ENCODE data around the gene KNDC1.

DNA sequence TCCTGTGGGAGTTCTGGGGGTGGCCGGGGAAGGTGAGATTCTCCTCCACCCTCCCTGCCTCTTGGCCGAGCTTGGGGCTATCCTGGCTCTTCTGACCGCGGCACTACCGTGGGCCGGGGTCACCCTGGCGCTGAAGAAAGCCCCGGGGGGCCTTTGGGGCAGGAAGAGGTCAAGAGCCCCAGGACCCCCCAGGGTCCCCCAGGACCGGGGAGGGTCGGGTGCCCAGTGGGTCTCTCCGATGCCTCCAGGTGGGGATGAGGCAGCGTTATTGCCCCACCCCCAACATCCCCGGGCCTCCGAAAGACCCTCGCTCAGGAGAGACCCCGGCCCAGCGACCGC is 439 bp upstream of the KNDC1 start:
- TF ChIP-seq, protein P1, sequence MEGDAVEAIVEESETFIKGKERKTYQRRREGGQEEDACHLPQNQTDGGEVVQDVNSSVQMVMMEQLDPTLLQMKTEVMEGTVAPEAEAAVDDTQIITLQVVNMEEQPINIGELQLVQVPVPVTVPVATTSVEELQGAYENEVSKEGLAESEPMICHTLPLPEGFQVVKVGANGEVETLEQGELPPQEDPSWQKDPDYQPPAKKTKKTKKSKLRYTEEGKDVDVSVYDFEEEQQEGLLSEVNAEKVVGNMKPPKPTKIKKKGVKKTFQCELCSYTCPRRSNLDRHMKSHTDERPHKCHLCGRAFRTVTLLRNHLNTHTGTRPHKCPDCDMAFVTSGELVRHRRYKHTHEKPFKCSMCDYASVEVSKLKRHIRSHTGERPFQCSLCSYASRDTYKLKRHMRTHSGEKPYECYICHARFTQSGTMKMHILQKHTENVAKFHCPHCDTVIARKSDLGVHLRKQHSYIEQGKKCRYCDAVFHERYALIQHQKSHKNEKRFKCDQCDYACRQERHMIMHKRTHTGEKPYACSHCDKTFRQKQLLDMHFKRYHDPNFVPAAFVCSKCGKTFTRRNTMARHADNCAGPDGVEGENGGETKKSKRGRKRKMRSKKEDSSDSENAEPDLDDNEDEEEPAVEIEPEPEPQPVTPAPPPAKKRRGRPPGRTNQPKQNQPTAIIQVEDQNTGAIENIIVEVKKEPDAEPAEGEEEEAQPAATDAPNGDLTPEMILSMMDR (IDR thresholded peaks at IDR 0.05; ENCODE audit: extremely low read depth in 1 of 2, insufficient read depth in 1 of 2, low read depth in 1 of 2, low read length in 2 of 2), result no peak
- TF ChIP-seq, protein P2, sequence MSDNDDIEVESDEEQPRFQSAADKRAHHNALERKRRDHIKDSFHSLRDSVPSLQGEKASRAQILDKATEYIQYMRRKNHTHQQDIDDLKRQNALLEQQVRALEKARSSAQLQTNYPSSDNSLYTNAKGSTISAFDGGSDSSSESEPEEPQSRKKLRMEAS (IDR thresholded peaks at IDR 0.05; ENCODE audit: insufficient read depth, insufficient read length), result no peak
- no peak for TF ChIP-seq POLR2AphosphoS5 (IDR thresholded peaks at IDR 0.05; ENCODE audit: insufficient read depth, low read depth, low read length)
- no peak for TF ChIP-seq JUN (IDR thresholded peaks at IDR 0.05; ENCODE audit: borderline replicate concordance, insufficient read depth, insufficient read length, low read depth)
- TF ChIP-seq GATA2 (IDR thresholded peaks at IDR 0.05; ENCODE audit: insufficient read depth, insufficient read length, low read depth, low read length), result no peak
